ENCODE data around the gene ARHGEF16.

Gene ARHGEF16

DNA sequence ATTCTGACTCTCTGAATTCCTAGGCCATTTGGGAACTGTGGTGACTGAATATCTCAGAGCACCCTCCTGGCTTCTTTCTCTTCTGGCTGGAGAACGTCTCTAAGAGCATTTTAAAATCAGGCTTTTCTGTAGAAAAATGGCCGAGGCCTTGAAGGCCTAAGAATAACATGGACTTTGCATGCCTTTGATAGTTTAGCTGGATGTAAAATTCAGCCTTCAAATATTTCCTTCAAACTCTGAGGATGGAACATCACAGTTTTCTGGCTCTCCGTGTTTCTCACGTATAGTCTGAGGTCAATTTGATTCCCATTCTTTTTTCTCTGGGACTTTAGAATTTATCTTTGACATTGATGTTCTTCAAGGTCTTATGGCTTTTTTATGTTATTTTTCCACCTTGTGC lies 34.0 kb downstream of the ARHGEF16 start:
- DNase-seq: no peak

DNA sequence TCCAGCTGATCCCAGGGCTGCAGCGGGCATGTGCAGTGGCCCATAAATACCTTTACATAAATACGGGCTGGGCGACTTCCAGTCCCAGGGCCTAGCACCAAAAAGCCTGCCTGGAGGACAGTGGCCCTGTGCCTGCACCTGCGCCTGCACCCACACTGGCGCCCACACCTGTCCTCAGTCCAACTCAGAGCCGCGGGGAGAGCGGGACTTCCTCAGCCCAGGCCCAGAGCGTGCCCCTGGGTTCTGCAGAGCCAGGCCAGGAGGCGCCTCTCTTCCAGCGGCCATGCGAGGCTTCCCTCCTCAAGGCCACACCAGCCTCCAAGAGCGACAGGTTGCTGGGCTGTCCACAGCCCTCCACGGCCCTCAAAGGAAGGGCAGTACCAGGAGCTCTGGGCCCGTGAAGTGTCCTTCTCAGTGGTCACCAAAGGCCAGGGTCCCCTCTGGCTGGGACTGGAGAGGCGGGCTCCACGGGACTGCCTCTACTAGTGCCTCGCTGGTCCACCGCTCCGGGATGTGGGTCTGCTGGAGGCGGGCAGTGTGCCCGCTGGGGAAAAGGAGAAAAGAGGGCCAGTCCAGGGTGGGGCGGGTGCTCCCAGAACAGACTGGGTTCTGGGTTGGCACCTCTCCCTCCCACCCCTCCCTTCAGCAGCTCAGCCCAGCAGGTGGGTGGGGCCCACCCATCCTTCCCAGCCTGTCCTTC lies 35.7 kb downstream of the ARHGEF16 start:
- no peak for DNase-seq

DNA sequence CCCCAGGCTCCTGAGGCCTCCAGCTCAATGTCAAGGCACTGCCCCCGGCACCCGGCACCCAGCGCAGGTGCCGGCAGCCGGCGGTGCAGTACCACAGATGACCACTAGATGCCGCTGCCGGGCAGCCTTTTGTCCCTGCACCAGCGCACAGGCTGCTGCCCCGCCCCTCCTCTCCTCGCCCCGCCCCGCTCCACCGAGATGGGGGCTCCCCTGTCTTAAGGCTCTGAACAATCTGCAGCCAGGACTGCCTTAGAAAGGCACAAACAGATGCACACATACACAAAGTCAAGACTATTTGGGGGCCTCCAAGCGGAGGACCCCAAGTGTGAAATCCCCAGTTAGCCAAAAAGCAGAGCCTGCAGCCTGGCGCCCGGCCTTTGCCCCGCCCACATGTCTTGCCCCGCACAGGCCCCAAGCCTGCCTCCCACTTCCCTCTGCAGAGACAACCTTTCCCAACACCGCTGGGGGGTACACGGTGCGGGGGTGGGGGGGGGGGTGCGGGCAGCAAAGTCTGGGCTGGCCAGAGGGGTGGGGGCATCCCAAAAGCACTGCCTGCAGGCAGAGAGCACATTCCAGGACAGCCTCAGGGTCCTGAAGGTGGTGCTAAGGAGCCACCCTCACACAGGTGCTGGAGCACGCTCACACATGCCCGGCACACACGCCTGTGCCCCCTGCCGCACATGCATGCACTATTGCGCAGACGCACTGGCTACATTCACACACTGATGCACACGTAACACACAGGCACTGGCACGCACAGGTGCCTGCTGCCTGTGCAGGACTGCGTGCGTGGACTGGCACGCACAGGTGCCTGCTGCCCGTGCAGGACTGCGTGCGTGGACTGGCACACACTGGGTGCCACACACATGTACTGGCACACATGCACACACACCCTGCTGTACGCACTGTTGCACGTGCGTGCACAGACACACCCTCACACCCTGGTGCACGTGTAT lies 37.1 kb downstream of the ARHGEF16 start:
- DNase-seq: peak; percentile 52

DNA sequence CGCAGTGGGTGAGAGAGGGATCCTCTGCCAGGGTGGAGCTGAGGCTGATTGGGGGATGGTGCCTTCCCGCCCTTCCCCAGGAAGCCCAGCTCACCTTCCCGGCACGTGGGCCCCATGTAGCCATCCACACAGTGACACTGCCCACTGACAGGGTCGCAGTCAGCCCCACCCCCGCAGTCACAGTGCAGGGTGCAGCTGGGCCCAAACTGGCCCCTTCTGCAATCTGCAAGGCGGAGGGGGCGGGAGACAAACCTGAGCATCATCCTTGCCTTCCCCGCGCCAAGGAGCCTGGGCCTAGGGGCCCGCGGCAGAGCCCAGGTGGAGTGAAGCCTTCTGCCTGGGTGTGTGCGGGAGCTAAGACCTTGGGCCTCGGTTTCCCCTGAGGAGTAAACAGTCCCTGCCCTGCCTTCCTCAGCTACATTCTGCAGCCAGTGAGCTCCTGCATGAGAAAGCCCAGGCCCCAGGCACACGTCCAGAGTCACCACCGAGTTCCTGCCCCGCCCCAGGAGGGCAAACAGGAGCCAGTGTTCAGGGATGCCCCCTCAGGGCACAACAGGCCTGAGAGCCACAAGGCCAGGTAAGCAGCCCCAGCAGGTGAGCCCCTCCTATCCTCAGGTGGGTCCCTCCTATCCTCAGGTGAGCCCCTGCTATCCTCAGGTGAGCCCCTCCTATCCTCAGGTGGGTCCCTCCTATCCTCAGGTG lies 38.2 kb downstream of the ARHGEF16 start:
- peak; percentile 11 for DNase-seq

DNA sequence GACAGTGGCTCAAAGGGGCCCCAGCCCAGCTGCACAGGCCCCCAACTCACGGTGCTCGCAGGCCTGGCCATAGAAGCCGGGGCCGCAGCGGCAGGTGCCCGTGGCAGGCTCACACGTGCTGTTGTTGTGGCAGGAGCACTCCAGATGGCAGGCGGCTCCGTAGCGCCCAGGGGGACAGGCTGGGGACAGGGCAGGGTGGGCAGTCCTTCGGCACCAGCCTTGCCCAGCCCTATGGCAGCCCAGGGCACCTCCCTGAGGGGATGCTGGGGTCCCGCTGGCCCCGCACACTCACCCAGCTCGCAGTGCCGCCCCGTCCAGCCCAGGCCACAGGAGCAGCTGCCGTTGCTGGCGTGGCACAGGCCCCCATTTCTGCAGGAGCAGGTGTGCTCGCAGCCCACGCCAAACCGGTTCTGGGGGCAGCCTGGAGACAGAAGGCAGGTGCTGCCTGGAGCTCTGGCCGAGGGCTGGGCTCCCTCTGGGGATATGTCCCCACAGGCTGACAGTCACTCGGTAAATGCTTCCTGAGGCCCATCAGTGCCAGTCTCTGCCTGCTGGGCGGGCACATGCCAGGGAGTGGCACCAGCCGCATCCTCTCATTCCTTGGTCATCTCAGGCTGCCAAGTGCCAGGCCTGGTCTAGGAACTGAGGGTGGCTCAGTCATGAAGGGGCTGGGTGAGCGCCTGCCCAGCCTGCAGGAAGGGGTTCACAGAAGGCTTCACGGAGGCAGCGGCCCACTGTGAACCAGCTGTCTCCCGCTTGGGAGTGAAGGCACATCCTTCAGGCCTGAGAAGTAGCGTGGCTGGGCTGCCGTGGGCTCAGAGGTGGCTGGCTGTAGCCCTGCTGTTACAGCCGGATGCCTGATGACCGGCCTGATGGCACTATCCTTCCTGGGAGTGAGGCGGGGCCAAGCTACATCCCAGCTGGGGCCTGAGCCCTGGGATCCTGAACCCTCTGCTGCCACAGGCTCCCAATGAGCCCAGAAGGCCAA lies 40.1 kb downstream of the ARHGEF16 start:
- DNase-seq: peak; percentile 5

DNA sequence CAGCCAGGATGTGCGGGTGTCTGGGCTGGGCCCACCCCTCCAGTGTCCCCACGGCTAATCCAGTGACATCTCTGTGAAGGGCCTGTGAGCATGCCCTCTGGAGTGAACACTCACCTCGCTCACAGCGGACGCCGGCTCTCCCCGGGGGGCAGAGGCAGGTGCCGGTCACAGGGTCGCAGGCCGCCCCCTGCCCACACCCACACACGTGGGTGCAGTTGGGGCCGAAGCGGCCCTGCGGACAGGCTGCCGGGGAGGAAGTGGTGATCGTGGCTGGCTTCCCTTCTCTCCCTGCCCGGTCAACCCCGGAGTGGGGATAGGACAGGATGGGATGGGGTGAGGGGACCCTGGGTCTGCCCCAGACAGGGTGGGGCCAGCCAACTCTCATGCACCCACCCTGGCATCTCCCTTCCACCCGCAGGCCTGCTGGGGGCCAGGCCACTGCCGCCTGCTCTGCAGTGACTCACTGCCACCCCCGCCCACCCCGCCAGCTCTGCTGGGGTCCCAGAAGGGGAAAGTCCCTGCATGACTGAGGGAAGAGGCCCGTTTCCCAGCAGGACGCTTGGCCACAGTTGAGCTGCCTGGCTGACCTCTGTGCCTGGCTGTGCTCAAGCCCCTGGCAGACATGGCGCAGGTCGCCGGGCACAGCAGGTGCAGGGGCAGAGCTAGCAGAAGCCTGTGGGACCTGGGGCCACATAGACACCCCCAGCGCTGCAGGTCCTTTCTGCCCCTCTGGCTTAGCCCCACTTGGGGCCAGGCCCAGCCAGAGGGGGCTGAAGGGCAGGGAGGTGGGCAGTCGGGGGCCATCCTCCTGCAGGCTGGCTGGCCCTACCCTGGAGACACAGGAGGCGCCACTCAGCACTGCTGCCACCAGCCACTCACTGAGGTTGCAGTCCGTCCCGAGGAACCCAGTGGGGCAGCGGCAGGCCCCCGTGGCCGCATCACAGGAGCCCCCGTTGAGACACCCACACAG lies 41.6 kb downstream of the ARHGEF16 start:
- DNase-seq: no peak

DNA sequence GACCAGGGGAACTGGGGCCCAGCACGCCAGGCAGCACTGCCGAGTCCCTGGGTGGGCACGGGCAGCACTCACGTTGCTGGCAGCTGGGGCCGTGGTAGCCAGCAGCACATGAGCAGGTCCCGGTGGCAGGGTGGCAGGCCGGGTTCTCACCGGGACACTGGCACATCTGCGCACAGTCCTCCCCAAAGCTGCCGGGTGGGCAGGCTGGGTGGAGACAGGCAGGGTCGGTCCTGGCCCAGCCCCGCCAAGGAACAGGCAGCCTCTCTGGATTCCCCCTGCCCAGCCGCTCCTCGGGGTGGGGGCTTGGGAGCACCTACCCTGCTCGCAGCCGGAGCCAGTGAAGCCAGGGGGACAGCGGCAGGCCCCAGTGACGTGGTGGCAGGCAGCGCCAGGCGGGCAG lies 42.5 kb downstream of the ARHGEF16 start:
- DNase-seq: no peak

DNA sequence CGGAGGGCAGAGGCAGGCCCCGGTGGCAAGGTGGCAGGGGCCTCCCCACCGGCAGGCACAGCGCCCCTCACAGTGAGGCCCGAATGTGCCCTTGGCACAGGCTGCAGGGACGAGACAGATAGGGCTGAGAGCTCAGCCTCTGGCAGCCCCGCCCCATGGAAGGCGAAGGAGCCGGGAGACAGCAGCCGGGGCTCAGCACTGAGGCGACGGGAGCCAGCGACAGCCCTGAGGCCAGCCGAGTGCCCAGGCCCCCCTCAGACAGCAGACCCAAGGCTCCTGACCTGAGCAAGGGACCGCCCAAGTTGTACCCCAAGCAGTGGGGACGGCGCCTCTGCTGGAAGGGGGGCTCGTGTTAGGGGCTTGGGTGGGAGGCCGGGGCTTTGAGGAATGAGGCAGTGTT lies 43.1 kb downstream of the ARHGEF16 start:
- no peak for DNase-seq

DNA sequence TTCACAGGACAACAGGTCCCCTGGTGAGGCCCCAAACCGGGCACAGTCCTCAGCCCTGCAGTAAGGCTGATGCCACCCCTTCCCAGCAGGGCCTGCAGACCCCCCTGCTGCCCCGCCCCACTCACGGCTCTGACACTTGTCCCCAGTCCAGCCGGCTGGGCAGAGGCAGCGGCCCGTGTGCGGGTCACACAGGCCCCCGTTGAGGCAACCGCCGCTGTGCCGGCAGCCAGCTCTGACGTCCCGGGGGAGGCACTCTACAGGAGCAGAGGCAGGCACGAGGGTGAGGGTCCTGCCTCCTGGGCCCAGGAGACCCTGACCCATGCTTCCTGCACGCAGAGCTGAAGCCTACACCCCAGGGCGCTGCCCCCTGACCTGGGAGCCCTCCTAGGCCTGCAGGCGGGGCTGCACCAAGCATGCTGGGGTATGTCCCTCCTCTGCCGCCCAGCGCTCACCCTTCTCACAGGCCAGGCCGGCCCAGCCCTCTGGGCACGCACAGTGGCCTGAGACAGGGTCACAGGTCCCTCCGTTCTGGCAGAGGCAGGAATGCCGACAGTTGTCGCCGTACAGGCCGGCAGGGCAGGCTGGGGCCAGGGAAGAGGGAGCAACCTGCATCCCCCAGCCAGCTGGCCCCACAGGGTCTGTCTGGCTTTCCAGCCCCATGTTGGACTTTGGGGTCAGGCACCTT lies 43.9 kb downstream of the ARHGEF16 start:
- no peak for DNase-seq

DNA sequence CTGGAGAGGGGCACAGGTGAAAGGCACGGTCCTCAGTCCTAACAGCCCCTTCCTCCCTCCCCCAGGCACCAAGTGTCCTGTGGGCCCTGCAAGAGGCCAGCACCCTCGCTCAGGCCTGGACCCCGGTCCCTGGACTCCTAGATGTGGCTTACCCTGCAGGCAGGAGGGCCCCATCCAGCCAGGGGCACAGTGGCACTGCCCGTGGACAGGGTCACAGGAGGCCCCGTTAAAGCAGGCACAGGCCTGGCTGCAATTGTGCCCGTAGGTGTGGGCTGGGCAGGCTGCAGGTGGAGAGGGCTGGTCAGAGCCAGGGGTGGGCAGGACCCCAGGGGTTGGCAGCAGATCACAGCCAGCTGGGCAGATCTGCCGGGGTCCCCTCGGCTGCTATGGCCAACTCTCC lies 44.5 kb downstream of the ARHGEF16 start:
- DNase-seq: no peak

DNA sequence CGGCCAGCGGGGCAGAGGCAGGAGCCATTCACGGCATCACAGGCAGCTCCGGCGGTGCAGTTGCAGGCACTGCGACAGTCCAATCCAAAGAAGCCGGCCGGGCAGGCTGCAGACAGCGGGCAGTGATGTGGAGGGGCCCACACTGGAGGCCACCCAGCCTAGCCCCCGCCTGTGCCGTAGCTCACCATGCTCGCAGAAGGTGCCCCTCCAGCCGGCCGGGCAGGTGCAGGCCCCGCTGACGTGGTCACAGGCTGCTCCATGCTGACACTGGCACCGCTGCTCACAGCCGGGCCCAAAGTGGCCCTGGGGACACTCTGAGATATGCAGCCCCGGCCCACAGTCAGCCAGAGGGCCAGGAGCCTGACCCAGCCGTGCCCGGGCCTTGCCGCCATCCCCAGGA lies 45.1 kb downstream of the ARHGEF16 start:
- DNase-seq: no peak

DNA sequence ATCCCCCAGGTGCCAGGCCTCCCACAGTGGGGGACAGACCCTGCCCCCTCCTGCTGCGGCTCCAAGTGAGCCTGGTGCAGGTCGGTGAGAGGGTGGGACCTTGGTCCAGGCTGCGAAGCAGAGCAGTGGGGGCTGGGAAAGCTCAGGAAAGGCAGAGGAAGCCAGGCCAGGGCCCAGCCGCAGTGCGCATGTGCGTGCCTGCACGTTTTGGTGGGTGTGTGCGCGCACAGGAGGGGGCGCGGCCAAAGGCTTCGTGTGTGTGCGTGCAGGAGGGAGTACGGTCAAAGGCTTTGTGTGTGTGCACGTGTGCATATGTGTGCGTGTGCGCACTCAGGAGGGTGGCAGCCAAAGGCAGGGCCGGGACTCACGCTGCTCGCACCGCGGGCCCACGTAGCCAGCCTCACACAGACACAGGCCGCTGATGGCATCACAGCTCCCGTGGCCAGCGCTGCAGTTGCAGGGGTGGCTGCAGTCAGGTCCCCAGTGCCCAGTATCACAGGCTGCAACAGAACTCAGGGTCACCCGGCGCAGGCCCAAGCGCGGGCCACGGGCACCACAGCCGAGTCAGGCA lies 45.9 kb downstream of the ARHGEF16 start:
- no peak for DNase-seq

DNA sequence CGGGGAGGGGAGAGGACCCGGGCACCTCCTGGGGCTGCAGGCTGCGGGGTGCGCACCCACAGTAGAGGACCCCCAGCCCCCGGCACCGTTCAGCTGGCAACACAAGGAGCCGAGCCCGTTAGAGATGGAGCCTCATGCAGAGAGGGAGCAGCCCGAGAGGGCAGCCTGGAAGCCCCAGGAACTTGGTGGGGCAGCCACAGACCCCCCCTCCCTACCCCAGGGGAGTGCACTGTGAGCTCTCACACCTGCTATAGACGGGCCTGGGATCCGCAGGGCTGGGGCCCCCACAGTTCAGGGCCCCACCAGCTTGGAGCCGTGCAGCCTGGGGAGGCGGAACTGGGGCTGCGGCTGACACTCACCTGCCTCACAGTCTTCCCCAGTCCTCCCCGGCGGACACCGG lies 47.0 kb downstream of the ARHGEF16 start:
- no peak for DNase-seq

DNA sequence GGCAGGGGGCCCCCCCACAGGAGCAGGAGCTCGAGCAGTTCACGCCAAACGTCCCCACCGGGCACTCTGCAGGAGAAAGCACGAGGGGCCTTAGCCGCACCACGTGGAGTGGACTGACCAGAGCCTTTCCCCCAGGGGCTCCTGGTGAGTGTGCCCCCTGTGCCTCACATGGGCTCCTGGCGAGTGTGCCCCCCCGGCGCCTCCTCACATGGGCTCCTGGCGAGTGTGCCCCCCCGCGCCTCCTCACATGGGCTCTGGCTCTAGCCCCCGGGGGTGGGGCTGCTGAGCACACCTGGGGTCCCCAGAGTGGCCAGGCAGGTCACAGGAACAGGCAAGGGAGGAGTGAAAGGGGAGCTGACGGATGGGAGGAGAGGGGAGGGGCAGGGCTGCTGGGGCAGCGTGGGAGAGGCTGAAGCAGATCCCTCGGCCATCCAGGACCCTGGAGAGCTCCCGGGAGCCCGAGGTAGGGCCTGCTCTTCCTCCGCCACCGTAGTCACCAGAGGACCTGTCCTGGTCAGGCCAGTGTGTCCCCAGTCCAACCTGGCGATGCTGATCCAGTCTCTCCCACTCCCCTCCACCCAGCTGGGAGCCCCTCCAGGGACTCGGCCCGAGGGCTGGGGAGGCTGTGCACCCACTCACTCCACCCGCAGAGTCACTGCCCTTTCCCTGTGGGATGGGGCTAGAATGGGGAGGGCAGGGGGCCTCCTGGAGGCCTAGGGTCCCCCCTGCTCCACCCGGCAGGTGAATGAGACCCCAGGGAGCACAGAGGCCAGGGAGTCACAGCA lies 47.6 kb downstream of the ARHGEF16 start:
- peak; percentile 21 for DNase-seq

DNA sequence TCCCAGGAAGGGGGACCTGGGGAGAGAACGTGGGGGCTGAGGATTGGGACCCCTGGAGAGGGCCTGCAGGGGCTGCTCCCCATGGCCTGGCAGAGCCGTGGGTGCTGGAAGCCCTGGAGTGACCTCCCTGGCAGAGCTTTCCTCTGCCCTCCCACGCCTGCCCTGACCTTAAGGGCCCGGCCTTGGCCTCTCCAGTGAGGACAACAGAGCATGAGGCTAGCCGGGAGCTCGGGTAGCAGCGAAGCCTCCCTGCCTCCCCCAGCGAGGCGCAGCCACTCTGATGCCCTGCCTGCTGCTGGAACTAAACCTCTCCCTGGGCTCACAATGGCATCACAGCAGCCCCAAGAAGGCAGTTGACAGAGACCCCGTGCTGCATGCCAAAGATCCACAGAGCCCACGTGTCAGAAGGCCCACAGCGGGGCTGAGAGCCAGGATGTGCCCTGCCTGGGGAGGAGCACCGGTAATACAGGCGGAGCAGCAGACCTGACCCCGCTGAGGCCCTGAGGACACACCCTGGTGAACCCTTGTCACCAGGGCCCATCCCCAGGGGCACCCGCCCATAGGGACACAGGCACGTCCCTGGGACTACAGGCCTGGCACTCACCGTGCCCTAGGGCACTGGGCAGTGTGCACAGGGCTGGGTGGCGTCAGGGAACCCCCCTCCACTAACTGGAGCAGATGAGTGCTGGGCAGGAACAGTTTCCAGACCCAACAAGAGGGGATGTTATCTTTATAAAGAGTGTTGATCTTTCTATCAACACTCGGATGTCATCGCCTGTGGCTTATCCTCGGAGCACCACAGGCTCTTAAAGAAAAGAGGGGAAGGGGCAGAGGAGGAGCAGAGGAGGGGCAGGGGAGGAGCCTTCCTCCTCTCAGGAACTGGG lies 48.4 kb downstream of the ARHGEF16 start:
- DNase-seq: no peak

DNA sequence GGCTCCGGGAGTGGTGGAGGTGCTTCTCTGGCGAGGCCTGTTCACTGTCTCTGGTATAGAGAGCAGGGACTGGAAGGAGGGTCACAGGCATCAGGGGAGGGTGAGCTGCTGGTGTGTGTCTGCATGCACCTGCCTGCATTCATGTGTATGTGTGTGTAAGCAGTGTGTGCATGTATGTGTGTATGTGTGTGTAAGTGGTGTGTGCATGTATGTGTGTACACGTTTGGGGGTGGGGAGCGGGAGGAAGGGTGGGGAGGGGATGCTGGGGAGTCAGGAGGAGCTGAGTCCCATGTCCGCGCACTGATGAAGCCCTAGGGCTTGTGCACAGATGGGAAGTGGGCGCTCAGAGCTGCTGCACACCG lies 49.0 kb downstream of the ARHGEF16 start:
- DNase-seq: no peak

DNA sequence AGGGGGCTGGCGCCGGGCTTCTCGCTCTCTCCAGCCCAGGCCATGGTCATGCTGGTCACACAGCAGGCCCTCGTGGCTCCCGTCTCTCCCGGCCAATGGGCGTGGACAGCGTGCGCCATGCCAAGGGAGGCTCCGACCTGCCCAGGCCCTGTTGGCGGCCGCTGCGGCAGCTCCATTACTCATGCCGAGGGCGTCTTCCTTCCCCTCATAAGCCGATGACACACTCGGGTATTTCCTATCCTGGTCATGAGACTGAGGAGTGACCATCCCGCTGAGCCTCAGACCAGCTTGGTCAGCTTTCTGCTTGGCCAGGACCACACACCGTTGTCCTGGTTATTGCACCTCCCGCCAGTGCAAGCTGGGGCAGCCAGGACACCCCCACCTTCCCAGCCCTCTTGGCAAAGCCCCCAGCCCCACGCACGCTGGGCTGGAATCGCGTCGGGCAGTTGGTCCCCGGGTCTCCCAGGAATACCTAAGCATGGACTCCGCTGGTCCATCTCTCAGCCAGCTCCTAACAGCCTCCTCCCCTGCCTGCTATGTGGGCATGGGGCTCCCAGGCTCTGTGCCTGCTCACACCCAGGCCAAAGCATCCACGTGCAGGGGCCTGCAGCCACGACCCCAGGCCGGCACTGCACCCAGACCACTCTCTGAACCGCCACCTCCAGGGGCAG lies 49.8 kb downstream of the ARHGEF16 start:
- no peak for DNase-seq

DNA sequence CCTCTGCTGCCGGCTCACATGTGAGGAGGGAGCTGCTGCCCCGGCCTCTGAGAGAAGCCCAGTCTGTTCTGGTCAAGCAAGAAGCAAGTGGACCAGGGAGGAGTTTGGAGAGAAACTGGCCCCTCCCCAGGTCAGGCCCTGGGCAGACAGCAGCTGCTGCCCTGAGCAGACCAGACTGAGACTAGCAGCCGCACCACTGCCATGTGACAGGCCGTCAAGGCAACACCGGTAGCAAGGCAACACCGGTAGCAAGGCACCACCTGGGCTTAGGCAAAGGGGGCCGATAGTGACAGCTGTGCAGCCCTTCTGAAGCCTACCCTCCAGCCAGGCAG lies 50.3 kb downstream of the ARHGEF16 start:
- DNase-seq: no peak
